ENCODE results near the gene AQP1. TPM values are rescaled to one million over a fixed set of nuclear protein-coding genes. Genes with fewer than 3 reads are reported as not detected.

AQP1 gene
- total RNA-seq, 1 experiment from 2014 or later = 0.15 TPM

- no peak for TF ChIP-seq CTCF (conservative IDR thresholded peaks at IDR 0.05)
- Histone ChIP-seq H2AFZ (ENCODE audit: low read length) (no peak overlapping the region), H3K27me3 (ENCODE audit: insufficient read depth, low read length) (no peaks in the 10 kb centered on the region), H2BK15ac (ENCODE audit: low read depth, low read length) (no peak overlapping the region), H3K56ac (ENCODE audit: insufficient read length, low read depth, low read length) (no peak overlapping the region), H3K4me1 (ENCODE audit: insufficient read depth, low read length) (no peaks in the 10 kb centered on the region), H3K9me3 (ENCODE audit: control insufficient read depth, low read depth, low read length) (no peaks in the 10 kb centered on the region), H3T11ph (ENCODE audit: low read length) (no peak overlapping the region), H4K8ac (replicated peaks; ENCODE audit: insufficient read length, low read depth, low read length) (no peak overlapping the region), H3K18ac (ENCODE audit: insufficient read length, low read depth, low read length) (no peak overlapping the region), H3K79me1 (ENCODE audit: insufficient read depth, low read depth, low read length, poor library complexity, severe bottlenecking) (no peaks in the 10 kb centered on the region), H3K4ac (ENCODE audit: low read depth, low read length) (no peak overlapping the region), H4K91ac (ENCODE audit: insufficient read length, low read depth, low read length) (no peak overlapping the region), H3K27ac (ENCODE audit: insufficient read length, low read depth, low read length) (no peak overlapping the region), H3K79me2 (ENCODE audit: insufficient read depth, low read length) (no peaks in the 10 kb centered on the region), H2AK5ac (ENCODE audit: insufficient read length, low read length) (no peak overlapping the region), H3K9ac (ENCODE audit: extremely low read depth, insufficient read length, low read length) (no peak overlapping the region), H3K23ac (ENCODE audit: insufficient read length, low read depth, low read length) (no peak overlapping the region), H3K4me2 (ENCODE audit: insufficient read depth, insufficient read length, low read length) (no peak overlapping the region), H2BK5ac (ENCODE audit: insufficient read length, low read length) (no peak overlapping the region), H4K5ac (ENCODE audit: insufficient read length, low read depth, low read length) (no peak overlapping the region), H4K20me1 (ENCODE audit: control insufficient read depth, insufficient read depth, insufficient read length) (no peaks in the 10 kb centered on the region), H3K23me2 (ENCODE audit: insufficient read length, low read depth, low read length, poor library complexity, severe bottlenecking) (no peaks in the 10 kb centered on the region), H3K14ac (ENCODE audit: insufficient read depth, low read length) (no peak overlapping the region), H2BK20ac (ENCODE audit: low read depth, low read length, poor library complexity, severe bottlenecking) (no peak overlapping the region), H2BK12ac (ENCODE audit: insufficient read length, low read depth, low read length) (no peak overlapping the region), H2BK120ac (ENCODE audit: low read depth, low read length, poor library complexity, severe bottlenecking) (no peak overlapping the region)
- no peaks in the 10 kb centered on the region for H3K9me3 Mint-ChIP-seq
- peaks cover 11 to 46% of the 10 kb centered on the region in 2 experiments for H3K4me1 Mint-ChIP-seq
- H3K27me3 Mint-ChIP-seq (ENCODE audit: low read depth) = peaks cover 3% of the 10 kb centered on the region
- DNase-seq = no peak
- WGBS (ENCODE audit: extremely low coverage, insufficient read length, low lambda C conversion rate) = no CpG with 5 or more reads among the region's 11 CpGs
- H3K4me3 Mint-ChIP-seq = peak overlapping the region in 1 of 2 experiments; percentile 10; a peak in 1 of 5 replicates
- H3K36me3 Mint-ChIP-seq (ENCODE audit: insufficient read depth in 1 of 3, low read depth in 3 of 3) = no peaks in the 10 kb centered on the region
- H3K27ac Mint-ChIP-seq = no peak overlapping the region
Measured at GRCh38 chr7:30915005-30915601, 3.5 kb downstream of the AQP1 start.

Data from H9 (cell line).